GM18526 (cell line): ENCODE measurements around the gene PDYN.

ENCODE experiments used
- POLR2A ChIP-seq: IDR thresholded peaks from 3 replicates; pipeline ENCODE4 v1.6.1; 2011; ENCODE audit not compliant: insufficient read length; ENCODE audit errors: extremely low read depth

The PDYN gene

DNA sequence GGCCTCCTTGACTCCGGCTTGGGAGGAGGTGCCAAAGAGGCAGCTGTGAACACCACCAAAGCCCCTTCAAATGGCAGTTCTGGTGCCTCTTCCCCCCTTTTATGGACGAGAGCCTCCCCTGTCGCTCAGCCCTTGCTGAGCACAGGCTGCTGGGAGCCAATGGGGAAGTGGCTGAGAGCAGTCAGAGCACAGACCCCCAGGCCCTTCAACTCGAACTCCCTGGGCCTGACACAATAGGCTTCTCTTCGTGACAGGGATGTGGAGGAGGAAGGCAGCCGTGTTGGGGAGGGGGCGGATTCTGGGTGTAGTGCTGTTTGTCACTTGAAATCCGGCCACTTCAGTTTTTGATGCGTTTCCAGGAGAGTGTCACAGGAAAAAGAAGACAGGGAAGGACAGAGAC is at the start of gene PDYN:
TSS of gene PDYN (minus strand) at position 73 of the 400 bp plus-strand sequence. CDS start 10,974 bp downstream, outside the sequence.
- no peak for TF ChIP-seq POLR2A

DNA sequence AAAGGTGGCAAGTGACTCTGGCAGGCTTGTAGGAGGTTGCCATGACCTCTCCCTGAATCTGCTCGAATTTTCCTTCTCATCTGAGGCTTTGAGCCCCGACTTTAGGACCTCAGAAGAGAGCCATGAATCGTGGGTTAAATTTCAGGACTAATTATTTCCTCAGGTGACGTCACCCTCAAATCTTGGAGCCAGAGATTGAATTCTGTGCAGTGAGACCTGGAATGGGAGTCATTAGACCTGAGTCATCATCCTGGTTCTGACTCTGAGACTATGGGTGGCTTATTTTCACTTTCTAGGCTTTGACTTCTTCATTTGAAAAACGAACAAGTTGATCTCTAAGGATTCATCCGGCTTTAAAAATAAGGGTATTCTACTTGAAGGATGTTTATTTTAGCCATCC is 48.5 kb upstream of the PDYN start:
- TF ChIP-seq POLR2A = no peak

DNA sequence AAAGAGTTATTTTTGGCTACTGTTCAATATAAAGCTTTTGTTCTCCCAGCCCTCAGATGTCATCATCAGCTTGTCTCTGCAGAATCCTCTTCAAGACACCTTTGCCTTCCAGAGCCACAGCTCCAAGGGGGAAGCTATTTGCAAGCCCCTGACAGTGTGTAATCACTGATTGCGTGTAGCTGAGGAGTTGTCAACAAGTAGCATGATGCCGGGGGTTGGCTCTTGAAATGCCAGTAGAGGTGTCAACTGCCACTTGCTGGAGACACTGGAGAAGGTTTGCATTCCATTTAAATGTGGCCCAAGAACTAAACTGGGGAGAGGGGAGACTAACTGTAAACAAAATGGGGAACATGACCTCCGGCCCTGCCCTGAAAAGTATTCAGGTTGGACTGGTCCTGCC is 44.3 kb upstream of the PDYN start:
- TF ChIP-seq POLR2A = no peak

DNA sequence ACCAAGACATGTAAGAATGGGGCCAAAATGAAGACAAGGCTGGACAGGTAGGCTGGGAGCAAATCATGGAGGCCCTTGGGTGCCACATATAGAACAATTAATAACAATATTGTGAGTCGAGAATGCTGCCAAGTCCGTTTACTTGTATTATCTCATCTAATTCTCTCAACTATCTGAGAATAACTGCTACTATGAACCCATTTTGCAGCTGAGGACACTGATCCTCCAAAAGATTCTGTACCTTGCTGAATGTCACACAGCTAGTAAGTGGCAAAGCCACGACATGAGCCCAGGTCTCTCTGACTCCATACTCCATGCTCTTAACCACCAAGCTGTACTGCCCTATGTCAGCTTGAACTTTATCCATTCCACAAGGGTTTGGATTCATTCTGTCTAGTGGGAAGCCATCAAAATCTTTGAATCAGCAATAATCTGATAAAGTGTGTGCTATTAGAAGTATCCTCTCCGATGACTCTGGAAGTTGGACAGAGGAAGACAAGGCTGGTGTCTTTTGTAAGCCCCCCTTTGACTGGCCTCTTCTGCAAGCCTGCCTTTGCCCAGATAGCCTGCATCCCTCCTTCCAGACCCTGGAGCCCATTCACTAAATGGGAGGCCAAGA is 43.5 kb upstream of the PDYN start:
- TF ChIP-seq POLR2A = no peak

DNA sequence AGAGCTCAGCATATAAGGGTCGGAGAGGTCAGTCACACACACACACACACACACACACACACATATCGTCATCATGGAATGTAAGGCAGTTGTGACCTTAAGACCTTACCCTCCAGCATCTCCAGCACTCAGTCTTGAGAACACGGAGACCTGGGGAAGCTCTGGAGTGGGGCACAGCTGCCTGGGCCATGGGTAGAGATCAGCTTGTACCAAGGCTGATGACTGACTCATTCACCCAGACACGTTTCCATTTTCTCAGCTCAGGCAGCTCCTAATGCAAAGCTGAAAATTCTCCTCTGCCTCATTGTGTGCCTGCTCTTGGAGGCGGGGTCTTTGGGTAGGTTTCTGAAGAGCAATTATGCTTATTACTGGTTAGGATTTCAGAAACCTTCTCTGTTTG is 38.3 kb upstream of the PDYN start:
- TF ChIP-seq POLR2A = no peak

DNA sequence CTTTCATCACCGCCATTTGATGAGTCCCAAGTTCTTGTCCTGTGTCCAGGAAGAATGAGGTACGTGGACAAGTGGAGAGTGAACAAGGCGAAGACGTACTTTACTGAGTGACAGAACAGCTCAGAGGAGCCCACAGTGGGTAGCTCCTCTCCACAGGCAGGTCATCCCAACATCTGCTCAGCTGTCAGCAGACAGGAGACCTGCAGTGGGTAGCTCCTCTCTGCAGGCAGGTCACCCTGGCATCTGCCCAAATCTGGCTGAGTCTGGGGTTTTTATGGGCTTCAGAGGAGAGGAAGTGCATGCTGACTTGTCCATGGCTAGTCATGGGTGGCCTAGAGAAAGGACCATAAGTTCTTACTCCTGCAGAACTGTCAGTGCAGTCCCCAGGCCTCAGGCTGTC is 32.7 kb upstream of the PDYN start:
- no peak for TF ChIP-seq POLR2A

DNA sequence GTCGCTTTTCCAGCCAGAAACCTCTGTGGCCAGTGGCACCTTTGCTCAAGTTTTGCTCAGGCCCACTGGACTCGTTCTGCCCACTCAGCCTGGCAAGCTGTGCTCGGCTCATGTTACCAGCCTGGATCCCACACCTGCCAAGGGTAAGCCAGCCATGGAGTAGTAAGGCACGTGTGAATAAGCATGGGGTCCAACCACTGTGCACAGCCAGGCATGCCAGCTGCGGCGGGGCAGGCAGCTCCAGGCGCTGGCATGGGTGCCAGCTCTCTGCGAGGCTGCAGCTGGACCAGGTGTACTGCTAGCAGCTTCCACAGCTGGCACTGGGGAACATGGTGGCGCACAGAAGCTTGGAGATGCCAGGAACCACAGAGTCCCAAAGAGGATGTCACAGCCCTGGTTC is 32.1 kb upstream of the PDYN start:
- no peak for TF ChIP-seq POLR2A

DNA sequence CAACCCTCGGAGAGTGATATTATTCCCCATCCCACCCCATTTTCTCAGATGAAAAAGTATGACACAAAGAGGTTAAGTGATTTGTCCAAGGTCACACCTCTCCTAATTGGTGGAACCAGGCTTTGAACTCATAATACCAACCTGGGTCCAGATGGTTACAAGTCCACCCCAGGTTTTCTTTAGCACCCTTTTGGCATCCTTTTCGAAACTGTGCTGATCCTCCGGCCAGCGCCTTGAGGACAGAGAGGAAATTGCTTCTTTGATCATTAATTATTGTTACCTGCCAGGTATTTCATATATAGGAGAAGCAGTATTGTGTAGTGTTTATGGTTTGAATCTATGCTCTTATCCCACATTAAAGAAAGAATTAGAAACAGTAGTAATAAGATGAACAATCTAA is 29.3 kb upstream of the PDYN start:
- TF ChIP-seq POLR2A = no peak

DNA sequence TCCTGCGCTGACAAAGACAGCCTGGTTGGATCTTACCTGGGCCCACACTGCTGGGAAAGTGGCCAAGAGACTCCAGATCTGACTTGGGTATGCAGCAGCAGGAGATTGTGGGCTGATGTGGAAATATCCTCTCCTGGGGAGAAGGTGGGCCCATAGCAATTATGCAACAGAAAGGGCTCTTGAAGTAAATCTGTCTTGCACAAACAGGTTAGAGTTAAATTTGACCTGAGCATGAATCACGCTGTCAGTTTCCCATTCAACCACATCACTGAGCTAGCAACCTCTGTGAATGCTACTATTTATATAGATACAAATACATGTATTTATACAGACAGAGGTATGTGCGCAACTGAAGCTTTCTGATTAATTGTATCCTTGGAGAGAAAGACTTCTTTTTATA is 28.3 kb upstream of the PDYN start:
- TF ChIP-seq POLR2A = no peak

DNA sequence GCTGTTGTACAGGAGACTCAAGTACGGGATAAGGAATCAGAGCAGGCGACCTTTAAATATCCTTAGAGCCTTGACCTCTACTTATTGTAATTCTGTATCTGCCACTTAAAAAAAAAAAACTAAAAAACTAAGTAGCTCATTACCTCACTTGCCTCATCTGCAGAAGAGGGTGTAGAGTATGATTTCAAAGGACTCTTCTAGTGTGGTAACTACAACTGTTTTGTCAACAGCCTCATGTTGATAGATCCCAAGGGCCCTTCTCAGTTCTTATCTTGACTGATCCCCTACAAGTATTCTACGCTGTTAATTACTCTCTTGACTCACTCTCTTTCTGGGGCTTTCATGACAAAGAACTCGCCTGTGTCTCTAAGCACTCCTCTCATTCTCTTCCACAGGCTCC is 16.7 kb upstream of the PDYN start:
- no peak for TF ChIP-seq POLR2A

DNA sequence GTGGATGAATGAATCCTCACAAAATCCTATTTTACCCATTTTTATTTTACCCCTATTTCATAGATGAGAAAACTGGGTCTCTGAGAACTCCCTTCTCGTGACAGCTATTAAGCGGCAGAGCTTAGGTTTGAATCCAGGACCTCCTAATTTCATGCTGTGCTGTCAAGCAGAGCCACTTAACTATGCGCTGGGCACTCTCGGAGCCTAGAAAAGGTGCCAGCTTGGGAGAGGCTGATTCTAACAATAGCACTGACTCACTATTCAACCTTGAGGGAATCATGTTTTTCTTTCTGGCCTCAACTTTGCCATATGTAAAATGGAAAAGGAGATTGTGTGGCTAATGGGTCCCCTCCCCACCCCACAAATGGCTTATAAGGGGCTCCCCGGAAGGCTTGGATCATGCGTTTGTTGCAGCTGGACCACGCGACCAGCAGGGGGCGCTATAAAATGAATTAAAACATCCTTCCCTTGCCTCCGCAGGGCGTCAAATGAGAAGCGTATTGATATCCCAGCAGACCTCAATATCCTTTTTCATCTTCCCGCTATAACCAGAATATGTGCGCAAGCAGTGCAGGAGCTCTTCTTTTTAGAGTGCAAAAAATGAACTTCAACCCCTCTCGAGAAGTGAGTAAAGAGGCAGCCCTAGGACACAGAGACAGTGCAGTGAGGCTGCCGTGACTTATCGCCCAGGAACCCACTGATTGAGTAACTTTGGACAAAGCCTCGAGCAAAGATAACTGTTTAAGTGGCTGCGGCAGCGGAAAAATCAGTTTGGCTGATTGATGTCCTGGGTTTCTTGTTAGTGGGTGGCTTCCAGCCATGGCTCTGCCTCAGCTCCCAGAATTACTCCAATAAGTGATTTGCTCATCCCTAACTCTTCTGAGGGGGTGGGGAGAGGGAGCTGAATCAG is 12.8 kb upstream of the PDYN start:
- TF ChIP-seq POLR2A = no peak

DNA sequence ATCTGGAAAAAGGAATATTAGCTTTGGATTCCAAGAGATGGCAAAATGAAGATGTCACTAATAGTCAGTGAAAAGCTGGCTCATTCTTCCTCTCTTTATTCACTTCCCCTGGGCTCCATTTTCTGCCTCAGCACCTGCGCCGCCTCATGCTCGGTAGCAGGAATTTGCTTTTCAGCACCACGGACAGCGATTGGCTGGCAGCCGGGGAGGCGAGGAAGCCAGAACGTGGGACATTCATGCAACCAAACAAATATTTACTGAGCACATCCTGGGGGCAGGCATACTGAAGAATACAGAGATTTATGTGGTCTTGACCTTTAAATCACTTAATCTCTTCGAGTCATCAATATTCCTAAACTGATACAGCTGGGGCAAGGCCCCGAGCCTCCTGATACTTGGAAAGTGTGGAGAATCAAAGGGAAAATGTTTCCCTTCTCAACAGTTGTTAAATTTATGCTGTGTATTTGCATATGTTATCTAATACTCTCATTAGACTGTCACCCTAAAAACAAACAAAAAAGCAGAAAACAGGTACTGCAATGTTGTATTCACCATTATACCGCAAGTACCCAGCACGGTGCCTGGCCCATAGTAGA is 12.1 kb upstream of the PDYN start:
- no peak for TF ChIP-seq POLR2A

DNA sequence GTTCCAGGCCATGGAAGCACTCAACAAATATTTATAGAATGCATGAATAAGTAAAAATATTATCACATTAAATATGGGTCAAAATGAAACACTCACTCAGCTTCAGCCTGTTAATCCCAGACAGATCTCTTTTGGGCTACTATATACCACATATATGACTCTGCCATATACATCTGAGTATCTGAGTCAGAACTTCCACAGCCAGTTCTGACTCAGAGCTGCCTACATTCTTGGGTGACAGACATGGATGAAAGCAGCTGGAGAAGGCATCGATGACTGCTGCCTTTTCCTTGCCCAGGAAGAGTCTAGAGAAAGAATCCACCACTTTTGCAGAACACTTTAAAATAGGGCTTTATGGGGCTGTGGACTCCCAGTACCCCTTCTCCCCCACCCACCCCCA is 11.5 kb upstream of the PDYN start:
- TF ChIP-seq POLR2A = no peak

DNA sequence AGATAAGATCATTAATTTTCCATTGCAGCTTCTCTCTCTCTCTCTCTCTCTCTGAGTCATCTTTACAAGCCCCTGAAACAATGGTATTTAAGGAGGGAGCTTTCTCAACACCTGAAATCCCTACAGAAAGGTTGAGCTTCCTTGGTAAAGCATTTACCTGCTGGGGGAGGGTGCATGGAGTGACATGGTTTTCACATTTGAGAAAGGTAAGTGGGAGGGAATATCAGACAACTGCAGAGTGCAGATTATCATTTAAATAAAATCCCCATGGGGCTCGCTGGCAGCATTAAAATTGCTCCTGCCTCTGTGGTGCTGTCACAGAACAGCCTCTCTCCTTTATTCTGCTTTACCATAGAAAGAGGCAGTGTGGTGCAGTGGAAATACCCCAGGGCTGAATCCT is 10.3 kb upstream of the PDYN start:
- no peak for TF ChIP-seq POLR2A

DNA sequence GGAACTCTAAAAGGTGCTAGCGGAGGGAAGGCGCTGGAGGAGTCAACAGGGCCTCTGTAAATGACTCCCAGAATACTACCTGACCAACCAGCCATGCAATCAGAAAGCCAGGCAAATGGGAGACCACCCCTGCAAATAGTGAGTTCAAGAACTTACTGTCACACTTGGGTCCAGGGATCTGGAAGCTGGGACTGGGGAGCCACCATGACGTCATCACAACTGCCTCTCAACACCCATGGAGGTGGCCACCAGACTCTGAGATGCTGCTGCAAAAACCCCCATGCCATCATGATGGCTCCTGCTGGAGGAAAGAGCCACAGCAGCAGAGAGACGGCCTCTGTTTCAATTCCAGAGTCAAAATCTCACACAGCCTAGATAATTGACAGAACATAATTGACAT is 8.5 kb upstream of the PDYN start:
- no peak for TF ChIP-seq POLR2A

DNA sequence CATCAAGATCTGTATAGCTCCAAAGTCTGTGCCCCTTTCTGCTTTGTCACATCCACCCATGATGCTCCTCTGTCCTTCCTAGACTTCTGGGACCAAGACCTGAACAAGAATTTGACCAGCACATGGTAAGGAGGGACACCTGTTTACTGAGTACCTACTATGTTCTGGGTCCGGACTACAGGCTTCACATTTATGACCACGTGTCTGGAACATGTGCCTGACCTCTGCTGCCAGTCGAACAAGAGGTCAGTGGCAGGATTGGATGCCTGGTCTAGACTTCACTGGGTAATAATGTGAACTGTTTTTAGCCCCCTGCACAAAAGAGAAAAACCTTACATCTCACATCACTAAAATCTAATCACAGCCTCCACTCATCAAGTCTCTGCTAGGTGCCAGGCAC is 7.3 kb upstream of the PDYN start:
- TF ChIP-seq POLR2A = no peak
